Measurements from ENCODE around the gene SHC2.
"Not testable (repeated sequence)": the region's sequence is repeated elsewhere in the genome, so short reads cannot be mapped to it uniquely, and the experiment has no call there.

SHC2 gene

DNA sequence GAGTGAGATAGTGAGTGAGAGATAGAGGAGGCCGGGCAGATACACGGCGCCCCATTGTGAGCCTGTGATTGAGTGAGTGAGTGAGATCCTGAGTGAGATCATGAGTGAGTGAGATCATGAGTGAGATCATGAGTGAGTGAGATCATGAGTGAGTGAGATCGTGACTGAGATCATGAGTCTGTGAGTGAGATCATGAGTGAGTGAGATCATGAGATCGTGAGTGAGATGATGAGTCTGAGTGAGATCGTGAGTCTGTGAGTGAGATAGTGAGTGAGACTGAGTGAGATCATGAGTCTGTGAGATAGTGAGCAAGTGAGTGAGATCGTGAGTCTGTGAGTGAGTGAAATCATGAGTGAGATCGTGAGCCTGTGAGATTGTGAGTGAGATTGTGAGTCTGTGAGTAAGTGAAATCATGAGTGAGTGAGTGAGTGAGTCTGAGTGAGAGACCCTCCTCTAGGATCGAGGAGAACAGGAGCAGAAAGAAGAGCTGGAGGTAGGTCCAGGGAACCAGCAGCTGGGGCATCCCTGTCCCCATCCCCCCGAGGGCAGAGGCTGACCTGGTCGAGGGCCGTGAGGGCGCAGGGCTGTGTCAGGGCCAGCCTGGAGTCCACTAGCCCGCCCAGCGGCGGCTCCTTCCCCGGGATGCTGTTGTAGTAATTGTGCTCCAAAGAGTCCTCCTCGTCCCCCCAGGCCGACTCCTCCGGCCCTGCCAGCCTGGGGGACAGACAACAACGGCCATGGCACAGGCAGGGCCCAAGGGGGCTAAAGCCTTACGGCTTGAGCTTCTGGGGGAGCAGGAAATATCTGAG, 26.5 kb downstream of the SHC2 start:
- peaks cover 13% of the 10 kb centered on the region for H3K27me3 Mint-ChIP-seq
- no peak overlapping the region for H3K27ac Mint-ChIP-seq
- no peak overlapping the region for H3K4me3 Mint-ChIP-seq
- H3K36me3 Mint-ChIP-seq: no peaks in the 10 kb centered on the region
- peaks cover 7% of the 10 kb centered on the region for H3K4me1 Mint-ChIP-seq
- ATAC-seq: no peak
- peaks cover 4% of the 10 kb centered on the region for H3K9me3 Mint-ChIP-seq

DNA sequence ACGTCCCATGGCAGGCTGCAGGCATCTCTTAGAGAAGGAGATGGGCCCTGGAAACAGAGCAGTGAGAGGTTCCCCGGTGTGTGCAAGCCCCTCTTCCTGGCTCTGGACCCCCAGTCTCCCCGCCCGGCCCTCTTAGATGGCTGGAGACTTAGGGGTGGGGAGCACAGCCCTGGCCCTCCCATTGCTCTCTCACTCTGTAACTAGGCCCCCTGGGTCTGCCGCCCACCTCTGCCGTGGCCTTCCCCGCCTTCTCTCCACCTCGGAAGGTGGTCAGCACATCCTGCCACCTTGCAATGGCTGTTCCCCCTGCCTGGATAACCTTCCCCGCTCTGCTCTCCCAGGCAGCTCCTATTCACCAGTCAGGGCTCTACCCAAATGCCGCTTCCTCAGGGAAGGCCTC, 30.1 kb downstream of the SHC2 start:
- no peaks in the 10 kb centered on the region for H3K36me3 Mint-ChIP-seq
- no peak overlapping the region for H3K4me3 Mint-ChIP-seq
- H3K27me3 Mint-ChIP-seq: no peaks in the 10 kb centered on the region
- ATAC-seq: no peak
- H3K4me1 Mint-ChIP-seq: no peaks in the 10 kb centered on the region
- peaks cover 4% of the 10 kb centered on the region for H3K9me3 Mint-ChIP-seq
- no peak overlapping the region for H3K27ac Mint-ChIP-seq

DNA sequence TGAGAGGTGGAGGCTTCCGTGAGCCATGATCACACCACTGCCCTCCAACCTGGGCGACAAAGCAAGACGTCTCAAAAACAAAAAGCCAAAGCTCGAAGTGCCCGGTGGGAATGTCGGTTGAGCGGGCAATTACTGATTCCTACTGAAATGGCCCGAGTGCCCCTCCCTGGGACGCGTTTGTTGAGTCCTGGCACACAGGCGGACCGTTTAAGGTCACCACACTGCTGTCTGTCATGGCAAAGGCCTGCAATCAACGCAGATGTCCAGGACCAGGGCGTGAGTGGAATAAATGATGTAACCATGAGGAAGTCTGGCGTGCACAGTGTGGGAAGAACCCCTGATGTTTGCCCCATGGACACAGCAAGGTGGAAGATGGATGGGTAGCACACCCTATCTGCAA, 32.7 kb downstream of the SHC2 start:
- H3K27me3 Mint-ChIP-seq: no peaks in the 10 kb centered on the region

DNA sequence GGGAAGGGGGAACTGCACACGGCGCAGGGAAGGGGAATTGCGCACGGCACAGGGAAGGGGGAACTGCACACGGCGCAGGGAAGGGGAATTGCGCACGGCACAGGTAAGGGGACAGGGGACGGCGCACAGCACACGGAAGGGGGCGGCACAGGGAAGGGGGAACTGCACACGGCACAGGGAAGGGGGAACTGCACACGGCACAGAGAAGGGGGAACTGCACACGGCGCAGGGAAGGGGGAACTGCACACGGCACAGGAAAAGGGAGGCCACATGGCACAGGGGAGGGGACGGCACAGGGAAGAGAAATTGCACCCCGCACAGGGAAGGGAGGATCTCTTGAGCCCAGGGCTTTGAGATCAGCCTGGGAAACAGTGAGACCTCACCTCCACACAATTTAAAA, 33.2 kb downstream of the SHC2 start:
- not testable (repeated sequence) for H3K9me3 Mint-ChIP-seq, H3K36me3 Mint-ChIP-seq, H3K27me3 Mint-ChIP-seq, H3K27ac Mint-ChIP-seq, H3K4me3 Mint-ChIP-seq, ATAC-seq, H3K4me1 Mint-ChIP-seq

More for the DNA sequence above, 32.7 kb downstream of the SHC2 start:
- H3K27ac Mint-ChIP-seq: no peak overlapping the region
- H3K9me3 Mint-ChIP-seq: peaks cover 4% of the 10 kb centered on the region
- H3K4me3 Mint-ChIP-seq: no peak overlapping the region
- no peaks in the 10 kb centered on the region for H3K36me3 Mint-ChIP-seq
- no peaks in the 10 kb centered on the region for H3K4me1 Mint-ChIP-seq
- ATAC-seq: no peak

DNA sequence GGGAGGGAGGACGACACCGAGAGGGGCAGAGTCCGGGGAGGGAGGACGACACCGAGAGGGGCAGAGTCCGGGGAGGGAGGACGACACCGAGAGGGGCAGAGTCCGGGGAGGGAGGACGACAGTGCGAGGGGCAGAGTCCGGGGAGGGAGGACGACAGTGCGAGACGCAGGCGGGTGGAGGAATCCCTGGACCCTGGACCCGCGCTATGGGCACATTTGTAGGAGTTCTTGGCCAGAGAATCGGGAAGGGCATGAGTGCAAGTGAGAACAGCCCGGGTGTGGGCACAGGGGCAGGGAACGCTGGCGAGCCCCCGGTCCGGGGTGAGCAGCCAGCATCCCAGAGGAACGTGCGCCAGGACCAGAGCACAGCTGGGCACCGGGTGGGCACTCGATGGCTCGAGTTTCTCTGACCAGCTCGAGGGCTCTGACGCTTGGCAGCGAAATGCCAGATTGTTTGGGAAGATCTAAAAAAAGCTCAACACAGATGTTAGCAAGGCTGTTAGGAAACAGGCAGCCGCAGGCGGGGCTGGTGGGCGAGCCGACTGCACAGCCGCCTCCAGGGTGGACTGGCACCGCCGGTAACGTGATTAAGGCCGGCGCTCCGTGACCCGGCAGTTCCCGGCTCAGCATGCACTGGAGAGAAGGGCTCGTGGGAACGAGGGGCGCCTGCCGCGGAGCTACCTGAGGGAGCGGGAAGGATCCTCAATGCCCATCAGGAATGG, 33.9 kb downstream of the SHC2 start:
- H3K27me3 Mint-ChIP-seq: no peaks in the 10 kb centered on the region
- H3K27ac Mint-ChIP-seq: no peak overlapping the region
- no peaks in the 10 kb centered on the region for H3K36me3 Mint-ChIP-seq
- no peak overlapping the region for H3K4me3 Mint-ChIP-seq
- H3K4me1 Mint-ChIP-seq: no peaks in the 10 kb centered on the region
- no peak for ATAC-seq
- peaks cover 4% of the 10 kb centered on the region for H3K9me3 Mint-ChIP-seq

DNA sequence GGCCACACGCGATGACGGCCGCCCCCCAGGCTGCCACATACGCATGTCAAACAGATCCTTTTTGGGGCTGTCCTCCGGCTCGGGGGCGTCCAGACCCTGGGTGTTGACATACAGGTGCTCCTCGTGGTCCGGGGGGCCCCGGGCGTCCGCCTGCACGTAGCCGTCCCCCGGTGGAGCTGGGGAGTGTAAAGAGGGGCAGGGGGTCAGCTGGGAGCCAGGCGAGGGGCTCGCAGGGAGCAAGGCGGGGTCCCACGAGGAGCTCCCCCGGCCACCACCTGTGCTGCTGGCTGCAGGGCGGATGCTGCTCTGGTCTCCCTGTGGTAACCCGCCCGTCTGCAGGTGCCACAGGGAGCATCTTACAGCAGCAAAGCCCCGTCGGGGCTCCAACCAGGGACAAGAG, 35.8 kb downstream of the SHC2 start:
- no peaks in the 10 kb centered on the region for H3K36me3 Mint-ChIP-seq
- ATAC-seq: peak; percentile 34
- no peaks in the 10 kb centered on the region for H3K9me3 Mint-ChIP-seq
- H3K27me3 Mint-ChIP-seq: peaks cover 9% of the 10 kb centered on the region
- H3K4me3 Mint-ChIP-seq: no peak overlapping the region
- H3K4me1 Mint-ChIP-seq: no peaks in the 10 kb centered on the region
- H3K27ac Mint-ChIP-seq: no peak overlapping the region

DNA sequence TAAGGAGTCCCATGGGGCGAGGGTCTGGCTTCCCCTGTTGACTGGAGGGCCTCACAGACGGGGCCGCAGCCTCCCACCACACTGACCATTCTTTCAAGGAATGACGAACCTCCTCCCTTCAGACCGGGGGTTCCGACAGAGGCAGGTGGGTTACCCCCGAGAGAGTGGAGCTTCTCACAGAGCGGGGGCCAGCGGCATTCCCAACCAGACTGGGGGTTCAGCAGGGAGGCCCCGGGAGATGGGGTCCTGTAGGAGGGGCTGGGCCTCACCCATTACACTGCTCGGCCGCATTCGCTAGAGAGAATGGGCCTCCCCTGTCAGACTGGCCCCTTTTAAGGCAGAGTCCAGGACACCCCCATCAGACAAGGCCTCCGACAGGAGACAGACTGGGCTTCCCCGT, 36.3 kb downstream of the SHC2 start:
- Mint-ChIP-seq H3K9me3 (no peaks in the 10 kb centered on the region), H3K4me1 (no peaks in the 10 kb centered on the region), H3K4me3 (no peak overlapping the region), H3K36me3 (no peaks in the 10 kb centered on the region), H3K27me3 (peaks cover 9% of the 10 kb centered on the region), H3K27ac (no peak overlapping the region)
- no peak for ATAC-seq

DNA sequence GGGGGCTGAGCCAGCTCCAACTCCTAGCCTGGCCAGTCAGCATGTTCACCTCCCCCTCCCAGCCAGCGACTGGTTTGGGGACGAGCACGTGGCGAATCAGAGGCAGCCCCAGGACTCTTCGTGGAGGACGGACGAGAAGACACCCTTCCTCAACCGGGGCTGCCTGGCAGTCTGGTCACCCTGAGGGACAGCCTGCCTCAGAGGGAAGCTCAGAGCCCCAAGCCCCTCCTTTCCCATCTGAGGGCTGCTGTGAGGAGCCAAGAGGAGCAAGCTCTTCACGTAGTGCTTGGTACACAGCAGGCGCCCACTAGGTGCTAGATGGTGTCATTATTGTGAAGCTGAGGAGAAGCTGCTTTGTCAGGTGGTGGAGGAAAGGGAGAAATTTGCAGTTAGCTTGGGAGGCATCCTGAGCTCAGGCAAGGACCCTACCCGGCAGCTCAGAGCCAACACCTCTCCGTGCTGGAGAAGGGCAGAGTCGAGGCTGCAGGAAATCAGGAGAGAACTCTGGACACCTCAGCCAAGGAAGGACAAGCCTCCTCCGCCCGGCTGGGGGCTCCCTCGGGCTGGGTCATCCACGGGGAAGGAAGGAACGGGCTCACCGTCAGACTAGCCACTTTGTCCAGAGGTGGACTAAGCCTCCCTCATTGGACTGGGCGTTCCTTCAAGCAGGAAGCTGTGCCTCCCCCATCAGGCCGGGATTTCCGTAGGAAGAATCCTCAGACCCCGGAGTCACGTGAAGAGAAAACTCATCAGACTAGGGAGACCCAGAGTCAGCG, 37.0 kb downstream of the SHC2 start:
- no peaks in the 10 kb centered on the region for H3K9me3 Mint-ChIP-seq

DNA sequence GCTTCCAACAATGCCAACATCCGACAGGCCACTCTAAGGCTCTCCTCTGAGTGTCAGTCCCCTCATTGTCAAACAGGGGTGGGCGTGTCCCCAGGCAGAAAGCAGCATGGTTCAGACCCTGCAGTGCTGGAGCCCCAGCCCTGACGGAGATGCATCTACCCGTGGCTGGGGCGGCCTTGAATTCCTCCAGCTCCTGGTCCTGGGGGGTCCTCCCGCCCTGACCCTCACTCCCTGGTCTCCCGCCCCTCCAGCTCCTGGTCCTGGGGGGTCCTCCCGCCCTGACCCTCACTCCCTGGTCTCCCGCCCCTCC, 38.0 kb downstream of the SHC2 start:
- not testable (repeated sequence) for H3K9me3 Mint-ChIP-seq, H3K4me1 Mint-ChIP-seq, H3K36me3 Mint-ChIP-seq, ATAC-seq, H3K4me3 Mint-ChIP-seq, H3K27ac Mint-ChIP-seq, H3K27me3 Mint-ChIP-seq

More for the DNA sequence above, 37.0 kb downstream of the SHC2 start:
- Mint-ChIP-seq H3K4me1 (no peaks in the 10 kb centered on the region), H3K36me3 (no peaks in the 10 kb centered on the region), H3K27me3 (peaks cover 9% of the 10 kb centered on the region), H3K4me3 (no peak overlapping the region), H3K27ac (no peak overlapping the region)
- ATAC-seq: no peak

DNA sequence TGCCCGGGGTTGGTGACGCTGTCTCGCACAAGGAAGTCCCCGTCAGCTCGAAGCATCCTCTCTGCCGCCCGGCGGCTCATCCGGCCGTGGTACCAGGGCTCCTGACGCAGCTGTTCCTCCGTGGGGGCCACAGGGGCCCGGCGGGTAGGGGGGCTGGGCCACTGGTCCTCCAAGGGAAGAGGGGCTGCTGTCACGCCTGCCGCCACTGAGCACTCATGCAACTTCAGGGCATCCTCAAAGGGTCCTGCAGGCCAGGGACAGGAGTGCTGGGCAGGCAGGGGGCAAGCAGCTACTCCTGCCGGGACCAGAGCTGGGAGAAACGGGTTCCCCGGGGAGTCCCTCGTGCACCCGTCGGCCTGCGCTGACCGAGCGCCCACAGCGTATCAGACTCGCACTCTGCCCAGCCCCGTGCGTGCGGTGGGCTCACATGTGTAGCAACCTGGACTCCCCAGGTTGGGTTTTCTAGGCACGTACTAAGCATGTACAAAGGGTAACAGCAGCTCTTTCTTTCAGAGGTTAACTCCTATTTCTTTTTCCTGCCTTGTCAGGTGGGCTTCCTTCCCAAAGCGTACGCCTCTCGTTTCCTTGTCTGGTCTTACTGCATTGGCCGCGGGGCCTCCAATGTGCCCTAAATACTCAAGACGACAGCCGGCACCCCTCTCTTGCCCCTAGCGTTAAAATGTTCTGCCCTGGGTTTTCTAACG, 38.5 kb downstream of the SHC2 start:
- no peak overlapping the region for H3K27ac Mint-ChIP-seq
- peaks cover 9% of the 10 kb centered on the region for H3K27me3 Mint-ChIP-seq
- no peak for ATAC-seq

DNA sequence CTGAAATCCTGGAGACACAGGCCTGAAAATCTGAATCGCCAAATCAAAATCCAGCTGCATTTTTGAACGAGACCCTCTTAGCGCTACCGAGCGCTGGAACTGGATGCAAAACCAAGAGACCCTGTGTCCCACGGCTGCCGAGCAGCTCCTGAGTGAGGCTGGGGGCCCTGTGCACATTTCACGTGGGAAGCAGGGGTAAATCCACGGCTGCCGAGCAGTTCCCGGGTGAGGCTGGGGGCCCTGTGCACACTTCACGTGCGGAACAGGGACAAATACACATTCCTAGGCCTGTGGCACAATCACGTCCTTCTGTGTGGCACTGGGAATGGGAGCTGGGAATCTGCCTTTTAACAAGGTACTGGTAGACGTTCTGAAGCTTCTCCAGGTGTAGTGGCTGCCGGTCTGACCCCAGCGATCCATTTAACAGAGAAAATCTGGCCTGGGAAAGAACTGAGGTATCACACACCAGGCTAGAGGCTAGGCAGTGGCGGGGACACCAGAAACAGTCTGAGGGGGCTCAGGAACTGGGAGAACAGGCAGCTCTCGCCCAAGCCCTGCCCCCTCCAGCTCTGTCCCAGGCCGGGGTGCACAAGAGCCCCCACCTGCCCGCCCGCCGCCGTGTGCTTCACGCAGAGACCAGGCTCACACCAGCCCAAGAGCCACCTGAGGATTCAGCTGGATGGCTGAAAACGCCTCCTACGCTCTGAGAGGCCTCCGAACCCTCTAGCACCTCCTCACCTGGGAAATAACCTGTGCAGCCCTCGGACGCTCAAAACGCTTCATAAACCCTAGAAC, 40.9 kb downstream of the SHC2 start:
- no peak overlapping the region for H3K27ac Mint-ChIP-seq
- no peak overlapping the region for H3K4me3 Mint-ChIP-seq
- peaks cover 9% of the 10 kb centered on the region for H3K27me3 Mint-ChIP-seq
- H3K4me1 Mint-ChIP-seq: no peaks in the 10 kb centered on the region
- H3K9me3 Mint-ChIP-seq: no peaks in the 10 kb centered on the region
- no peak for ATAC-seq
- no peaks in the 10 kb centered on the region for H3K36me3 Mint-ChIP-seq

More for the DNA sequence above, 38.5 kb downstream of the SHC2 start:
- no peaks in the 10 kb centered on the region for H3K9me3 Mint-ChIP-seq
- no peak overlapping the region for H3K4me3 Mint-ChIP-seq
- H3K36me3 Mint-ChIP-seq: no peaks in the 10 kb centered on the region
- H3K4me1 Mint-ChIP-seq: no peaks in the 10 kb centered on the region

DNA sequence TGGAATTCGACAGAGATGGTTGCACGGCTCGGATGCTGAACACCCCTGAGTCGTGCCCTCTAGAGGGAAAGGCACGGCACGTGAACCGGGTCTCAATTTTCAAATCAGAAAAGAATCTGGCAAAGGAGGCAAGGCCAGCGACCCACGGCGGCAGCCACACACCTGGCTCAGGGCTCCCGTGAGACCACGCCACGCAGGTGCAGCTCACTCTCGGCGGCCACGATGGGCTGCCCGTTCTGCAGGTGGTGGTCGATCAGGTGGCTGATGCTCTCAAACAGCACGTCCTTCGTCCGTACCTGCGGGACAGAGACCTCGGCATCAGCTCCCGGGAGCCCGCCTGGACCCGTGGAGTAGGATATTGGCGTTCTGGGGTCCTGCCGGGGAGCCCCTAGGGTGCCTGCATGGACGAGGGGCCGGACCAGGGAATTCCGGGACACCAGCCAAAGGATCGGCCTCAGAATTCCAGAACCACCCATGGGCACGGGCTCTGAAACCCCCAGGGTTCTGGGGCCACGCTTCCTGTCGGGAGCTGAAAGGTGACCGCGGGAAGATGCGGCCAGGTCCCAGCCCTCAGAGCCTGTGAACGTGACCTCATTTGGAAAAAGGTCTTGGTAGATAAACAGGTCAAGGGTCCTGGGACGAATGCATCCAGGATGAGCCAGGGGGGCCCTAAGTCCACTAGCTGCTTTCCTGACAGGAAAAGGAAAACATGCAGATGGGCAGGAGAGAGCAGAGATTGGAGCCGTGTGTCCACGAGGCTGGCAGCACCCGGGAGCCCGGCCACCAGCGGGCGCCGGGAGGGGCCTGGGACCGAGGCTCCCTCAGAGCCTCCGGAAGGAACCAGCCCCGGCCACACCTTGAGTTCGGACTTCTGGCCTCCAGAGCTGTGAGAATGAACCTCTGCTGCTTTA, 41.8 kb downstream of the SHC2 start:
- peaks cover 9% of the 10 kb centered on the region for H3K27me3 Mint-ChIP-seq
- no peak overlapping the region for H3K4me3 Mint-ChIP-seq
- H3K36me3 Mint-ChIP-seq: no peaks in the 10 kb centered on the region
- no peak overlapping the region for H3K27ac Mint-ChIP-seq
- no peaks in the 10 kb centered on the region for H3K9me3 Mint-ChIP-seq
- H3K4me1 Mint-ChIP-seq: no peaks in the 10 kb centered on the region
- no peak for ATAC-seq

DNA sequence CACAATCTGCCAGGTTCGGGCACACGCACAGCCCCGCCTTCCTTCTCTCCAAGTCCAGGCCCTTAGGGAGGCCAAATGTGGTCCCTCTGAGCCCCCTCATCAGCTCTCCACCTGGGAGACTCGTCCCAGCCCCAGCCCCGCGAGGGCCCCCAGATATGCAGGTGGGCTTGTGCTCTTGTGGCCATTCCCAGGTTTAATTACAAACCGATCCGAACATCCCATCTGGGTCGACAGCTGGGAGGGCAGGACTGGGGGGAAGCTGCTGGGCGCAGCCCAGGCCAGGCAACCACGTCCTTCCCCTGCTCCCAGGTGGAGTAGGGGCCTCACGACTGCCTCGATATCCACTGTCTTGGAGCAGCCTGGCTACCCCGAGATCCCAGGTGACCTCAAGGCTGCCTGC, 44.4 kb downstream of the SHC2 start:
- no peak for ATAC-seq
- Mint-ChIP-seq H3K36me3 (no peaks in the 10 kb centered on the region), H3K4me3 (no peak overlapping the region), H3K27ac (no peak overlapping the region), H3K4me1 (no peaks in the 10 kb centered on the region), H3K27me3 (peaks cover 9% of the 10 kb centered on the region), H3K9me3 (no peaks in the 10 kb centered on the region)

DNA sequence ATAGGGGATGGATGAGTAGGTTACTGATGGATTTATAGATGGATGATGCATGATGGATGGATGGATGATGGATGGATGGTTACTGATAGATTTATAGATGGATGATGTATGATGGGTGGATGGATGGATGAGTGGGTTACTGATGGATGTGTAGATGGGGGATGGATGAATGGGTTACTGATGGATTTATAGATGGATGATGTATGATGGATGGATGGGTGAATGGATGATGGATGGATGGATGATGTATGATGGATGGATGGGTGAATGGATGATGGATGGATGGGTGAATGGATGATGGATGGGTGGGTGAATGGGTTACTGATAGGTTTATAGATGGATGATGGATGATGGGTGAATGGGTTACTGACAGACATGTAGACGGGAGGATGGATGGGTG, 45.5 kb downstream of the SHC2 start:
- Mint-ChIP-seq H3K9me3 (no peaks in the 10 kb centered on the region), H3K27ac (no peak overlapping the region), H3K4me1 (no peaks in the 10 kb centered on the region), H3K27me3 (no peaks in the 10 kb centered on the region), H3K36me3 (no peaks in the 10 kb centered on the region), H3K4me3 (no peak overlapping the region)
- ATAC-seq: no peak
